Stimulated activated CD4-positive, alpha-beta T cell treated with anti-CD3 and anti-CD28 coated beads, Interleukin-1b, Interleukin-23, amount 100 ng/mL, for 4 hours (primary cell): ENCODE data around the gene CRYBA1.

ENCODE experiments used
- DNase-seq, 2 donors: peaks; one replicate each; pipeline ENCODE4 v3.0.0-alpha.2; 2020; ENCODE audit warnings: low read depth in 2 of 2

The CRYBA1 gene

DNA sequence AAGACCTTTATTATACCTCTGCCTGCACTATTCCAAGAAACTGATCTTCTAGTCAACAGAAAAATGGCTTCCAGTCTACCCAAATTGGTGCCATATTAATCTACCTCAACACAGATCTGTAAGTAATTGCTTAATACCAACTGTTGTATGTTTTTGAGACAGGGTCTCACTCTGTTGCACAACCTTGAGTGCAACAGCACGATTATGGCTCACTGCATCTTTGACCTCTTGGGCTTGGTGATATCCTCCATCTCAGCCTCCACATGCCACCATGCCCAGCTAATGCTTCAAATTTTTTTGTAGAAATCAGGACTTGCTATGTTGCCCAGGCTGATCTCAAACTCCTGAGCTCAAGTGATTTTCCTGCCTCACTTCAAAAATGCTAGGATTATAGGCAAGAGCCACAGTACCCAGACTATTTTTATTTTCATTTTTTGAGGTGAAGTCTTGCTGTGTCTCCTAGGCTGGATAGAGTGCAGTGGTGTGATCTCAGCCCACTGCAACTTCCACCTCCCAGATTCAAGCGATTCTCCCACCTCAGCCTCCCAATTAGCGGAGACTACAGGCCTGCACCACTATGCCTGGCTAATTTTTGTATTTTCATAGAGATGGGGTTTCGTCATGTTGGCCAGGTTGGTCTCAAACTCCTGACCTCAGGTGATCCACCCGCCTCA, 32.9 kb downstream of the CRYBA1 start:
- no peak for DNase-seq

DNA sequence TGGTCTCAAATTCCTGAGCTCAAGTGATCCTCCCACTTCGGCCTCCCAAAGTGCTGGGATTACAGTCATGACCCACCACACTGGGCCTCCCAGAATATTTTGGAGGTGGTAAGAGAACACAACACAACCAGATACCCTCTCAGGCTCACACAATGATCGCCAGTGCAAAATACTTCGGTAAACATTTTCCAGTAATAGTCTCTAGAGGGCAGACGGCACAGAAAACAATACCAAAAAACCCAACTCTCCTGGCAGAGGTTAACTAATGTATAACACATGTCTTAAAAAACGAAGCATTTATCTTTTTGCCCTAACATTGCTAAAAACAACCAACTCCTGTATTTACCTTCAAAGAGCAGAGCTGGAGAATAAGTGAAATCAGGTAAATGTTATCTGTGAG, 36.8 kb downstream of the CRYBA1 start:
- DNase-seq: no peak

DNA sequence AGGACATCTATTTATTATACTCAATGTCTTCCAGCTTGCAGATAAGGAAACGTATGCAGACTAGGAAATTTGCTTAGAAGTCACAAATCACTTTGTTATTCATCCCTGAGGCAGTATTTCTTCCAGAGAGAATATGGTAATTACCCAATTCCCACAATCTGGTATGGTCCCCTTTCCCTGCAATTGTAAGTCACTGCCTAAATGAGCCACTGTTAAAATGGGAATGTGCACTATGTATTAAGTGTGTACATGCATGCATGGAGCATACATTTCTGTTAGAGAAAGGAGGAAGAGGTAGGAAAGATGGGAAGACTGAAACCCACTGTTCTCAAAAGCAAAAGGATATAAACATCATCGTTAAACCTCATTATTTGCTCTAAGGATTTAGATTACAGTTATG, 37.3 kb downstream of the CRYBA1 start:
- no peak for DNase-seq

DNA sequence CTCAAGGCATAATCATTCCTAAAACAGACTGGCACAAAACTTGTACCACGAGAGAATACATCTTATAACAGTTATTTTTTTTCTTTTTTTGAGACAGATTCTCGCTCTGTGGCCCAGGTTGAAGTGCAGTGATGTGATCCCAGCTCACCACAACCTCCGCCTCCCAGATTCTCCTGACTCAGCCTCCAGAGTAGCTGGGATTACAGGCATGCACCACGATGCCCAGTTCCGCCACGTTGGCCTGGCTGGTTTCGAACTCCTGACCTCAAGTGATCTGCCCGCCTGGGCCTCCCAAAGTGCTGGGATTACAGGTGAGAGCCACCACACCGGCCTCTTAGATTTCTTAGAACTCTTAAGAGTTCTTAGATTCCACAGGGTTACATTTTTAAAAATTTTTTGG, 43.2 kb downstream of the CRYBA1 start:
- DNase-seq: no peak

DNA sequence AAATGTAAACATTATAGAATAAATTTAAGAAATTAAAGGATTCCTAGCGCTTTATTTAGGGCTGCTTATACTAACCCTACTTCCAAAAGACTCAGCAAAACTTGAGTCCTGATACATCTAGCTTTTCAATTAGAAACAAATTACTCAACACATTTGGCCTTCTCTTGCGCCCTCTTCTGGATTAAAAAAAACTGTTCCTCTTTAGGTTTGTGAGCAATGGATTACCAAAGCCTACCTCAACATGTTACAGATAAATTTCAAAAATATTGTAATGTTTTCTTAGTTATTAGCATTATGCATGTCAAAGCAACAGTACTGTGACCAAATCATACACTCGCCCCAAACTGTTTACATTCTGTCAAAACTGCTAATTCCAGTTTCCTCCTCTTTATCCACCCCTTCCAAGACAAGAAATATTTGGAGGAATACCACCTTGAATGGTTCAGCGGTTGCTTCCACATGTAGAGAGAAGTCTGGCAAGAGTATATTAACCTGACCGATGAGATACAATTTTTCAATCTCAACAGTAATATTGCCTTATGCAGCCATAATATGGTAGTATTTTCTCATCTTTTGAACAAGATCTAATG, 44.6 kb downstream of the CRYBA1 start:
- no peak for DNase-seq

DNA sequence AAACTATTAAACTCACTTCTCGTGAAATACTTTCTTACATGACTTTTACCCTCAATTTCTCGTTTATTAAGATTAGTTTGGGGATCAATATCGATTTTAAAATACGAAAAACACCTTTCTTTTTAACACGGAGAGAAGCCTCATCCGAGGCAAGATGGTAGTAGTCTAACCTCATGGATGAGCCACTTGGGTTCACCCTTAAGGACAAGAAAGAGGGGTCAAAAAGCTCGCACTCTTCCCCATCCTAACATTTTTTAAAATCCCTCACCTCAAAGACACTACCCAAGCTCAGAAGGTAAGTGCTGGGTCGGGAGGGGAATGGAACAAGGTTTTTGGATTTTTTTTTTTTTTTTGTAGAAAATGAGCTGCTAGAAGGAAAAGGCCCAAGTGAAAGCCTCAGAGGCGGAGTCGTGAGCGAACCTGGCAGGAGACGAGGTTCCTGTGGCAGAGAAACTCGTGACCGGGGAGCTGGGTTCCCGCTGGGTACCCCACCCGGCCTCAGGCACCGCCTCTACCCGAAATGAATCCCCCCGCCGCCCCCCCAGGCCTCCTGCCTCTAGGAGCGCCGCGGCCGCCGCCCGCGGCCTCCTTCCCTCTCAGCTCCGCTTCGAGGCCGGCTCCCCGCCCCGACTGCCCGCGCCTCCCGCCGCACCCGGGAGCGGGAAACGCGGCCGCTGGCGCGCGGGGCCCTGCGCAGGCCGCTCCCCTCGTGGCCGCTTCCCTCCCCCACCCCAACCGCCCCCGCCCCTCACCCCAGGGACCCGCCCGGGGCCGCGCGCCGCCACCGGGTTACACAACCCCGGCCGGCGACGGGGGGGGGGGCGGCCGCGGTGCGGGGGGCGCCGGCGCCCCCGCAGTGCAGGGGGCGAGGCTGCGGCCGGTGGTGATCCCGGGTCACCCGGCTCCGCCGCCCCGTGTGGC, 45.7 kb downstream of the CRYBA1 start:
- peak; percentile 41 to 42 for DNase-seq

DNA sequence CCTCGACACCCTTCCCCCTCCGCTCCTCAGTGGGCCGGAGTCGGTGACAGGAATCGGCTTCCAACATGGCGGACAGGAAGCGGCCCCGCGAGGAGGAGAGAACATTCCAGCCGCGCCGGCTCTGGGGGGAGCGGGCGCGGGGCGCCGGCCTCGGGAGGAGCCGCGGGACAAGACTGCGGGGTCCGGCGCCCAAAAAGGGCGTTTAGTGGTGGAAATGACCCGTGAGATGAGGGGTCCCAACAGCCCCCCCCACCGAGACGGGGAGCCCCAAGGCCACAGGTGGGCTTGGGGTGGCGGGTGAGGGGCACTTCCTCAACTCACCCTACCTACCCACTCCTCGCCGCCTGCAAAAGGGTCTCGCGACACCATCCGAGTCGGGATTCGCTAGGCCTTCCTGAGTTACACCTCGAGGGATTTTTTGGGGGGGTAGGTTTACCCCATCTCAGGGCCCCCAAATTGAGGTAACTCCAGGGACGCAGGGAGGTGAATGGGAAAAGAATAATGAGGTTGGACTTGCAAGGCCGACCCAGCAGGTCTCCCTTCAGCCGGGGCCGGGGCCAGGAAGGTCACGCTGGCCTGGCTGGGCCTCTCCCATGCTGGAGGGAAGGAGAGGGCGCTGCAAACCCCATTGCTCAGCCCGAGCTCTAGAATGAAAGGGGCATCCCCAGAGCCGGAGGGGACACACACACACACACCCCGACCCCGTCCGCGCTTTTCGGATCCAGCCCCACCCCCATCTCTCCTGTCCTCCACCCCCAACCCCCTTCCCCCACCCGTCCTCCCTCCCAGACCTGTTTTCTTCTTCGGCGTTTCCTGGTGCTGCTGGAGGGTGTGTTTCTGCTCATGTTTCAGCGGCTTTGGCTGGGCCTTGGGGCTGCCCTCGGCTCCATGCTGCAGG, 46.6 kb downstream of the CRYBA1 start:
- DNase-seq: peak; percentile 35 to 54

DNA sequence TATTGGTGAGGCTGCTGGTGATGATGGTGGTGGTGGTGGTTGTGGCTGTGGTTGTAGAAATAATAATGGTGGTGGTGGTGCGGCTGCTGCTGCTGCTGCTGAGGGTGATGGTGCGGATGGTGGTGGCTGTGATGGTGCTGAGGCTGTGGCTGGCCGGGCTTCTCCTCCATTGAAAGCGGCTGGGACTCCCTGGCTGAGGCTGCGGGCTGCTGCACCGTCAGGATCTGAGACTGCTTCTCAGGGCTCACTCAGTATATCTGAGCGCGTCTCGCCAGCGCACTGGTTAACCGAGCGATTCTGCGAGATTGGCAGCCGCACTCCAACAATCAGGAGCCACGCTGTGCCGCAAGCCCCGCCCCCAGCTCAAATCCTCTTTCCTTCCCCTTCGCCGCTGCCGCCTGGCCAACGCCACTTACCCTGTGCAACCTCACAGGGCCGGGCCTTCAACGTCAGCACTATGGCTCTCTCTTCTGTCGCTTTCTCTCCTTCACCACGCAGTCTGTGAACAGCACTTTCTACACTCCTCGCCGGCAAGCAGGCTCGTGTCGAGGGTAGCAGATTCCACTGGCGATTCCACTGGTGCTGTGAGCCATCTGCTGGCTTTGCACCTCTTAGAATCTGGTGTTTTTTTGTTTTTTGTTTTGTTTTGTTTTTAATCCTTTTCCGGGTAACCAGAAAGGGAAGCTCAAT, 47.4 kb downstream of the CRYBA1 start, which contains the start of gene NUFIP2:
NUFIP2 (minus strand) TSS at position 259 of the 690 bp plus-strand sequence; CDS start at position 170, 89 bp downstream.
- DNase-seq: peak; percentile 96 to 98

DNA sequence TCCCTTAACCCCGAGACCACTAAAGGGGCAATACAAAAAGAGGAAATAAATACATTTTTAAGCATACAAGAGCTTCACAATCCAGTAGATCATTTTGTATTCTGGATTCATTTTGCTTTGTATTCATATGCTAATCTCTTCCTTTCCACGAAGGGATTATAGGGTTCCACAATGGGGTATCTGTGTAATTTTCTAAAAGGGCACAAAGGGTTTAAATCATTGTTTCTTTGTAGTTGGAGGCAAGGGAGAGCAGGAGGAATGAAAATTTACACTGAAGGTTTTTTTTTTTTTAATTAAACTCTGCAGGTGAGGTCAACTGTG, 47.9 kb downstream of the CRYBA1 start:
- no peak for DNase-seq

DNA sequence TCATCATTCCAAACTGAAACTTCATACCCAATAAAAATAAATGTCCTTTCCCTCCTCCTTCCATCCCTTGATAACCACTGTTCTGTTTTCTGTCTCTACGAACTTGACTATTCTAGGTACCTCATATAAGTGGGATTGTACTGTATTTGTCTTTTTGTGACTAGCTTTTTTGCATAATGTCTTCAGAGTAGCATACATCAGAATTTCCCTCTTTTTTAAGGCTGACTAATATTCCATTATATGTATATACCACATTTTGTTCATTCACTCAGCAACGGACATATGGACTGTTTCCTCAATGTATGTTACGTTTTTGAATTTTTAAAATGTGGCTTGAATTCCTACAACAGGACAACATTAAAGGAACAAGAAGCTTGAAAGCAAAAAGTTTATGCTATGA, 48.8 kb downstream of the CRYBA1 start:
- no peak for DNase-seq

DNA sequence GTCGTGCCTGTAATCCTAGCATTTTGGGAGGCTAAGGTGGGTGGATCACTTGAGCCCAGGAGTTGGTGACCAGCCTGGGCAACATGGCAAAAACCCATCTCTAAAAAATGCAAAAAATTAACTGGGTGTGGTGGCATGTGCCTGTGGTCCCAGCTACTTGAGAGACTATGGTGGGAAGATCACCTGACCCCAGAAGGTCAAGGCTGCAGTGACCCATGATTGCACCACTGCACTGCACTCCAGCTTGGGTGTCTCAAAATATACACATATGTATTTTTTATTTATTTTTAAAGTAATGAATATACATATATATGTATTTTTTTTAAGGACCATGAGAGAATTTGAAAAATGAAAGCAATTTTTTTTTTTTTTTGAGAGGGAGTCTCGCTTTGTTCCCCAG, 52.4 kb downstream of the CRYBA1 start:
- DNase-seq: no peak

DNA sequence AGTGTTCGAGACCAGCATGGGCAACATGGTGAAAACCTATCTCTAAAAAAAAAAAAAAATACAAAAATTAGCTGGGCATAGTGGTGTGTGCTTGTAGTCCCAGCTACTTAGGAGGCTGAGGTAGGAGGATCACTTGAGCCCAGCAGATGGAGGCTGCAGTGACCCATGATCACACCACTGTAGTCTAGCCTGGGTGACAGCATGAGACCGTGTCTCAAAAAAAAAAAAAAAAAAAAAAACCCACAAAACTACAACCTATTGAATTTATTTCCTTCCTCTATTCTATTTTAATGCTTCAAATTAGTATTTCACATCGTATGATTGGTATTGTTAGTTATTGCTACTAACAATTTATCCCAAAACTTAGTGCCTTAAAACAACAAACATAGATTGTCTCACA, 56.7 kb downstream of the CRYBA1 start:
- DNase-seq: no peak
